Endothelial cell (in vitro differentiated cells): ENCODE measurements around the gene DNPH1. TPM values are rescaled to one million over a fixed set of nuclear protein-coding genes. Genes with fewer than 3 reads are reported as not detected.
A peak's percentile ranks its signal among the peaks of the same experiment; 100 is the strongest.

Experiments used
- DNase-seq: peaks from one replicate; pipeline ENCODE4 v3.0.0; 2021; ENCODE audit warnings: low spot score
- H3K27ac Mint-ChIP-seq: one replicate; pipeline ENCODE4 v1.8.0; 2021; ENCODE audit warnings: mixed read lengths, inconsistent platforms; ENCODE audit not compliant: unreplicated experiment
- H3K27me3 Mint-ChIP-seq: one replicate; pipeline ENCODE4 v1.8.0; 2021; ENCODE audit warnings: mild to moderate bottlenecking, moderate library complexity, mixed read lengths, inconsistent platforms; ENCODE audit not compliant: unreplicated experiment
- H3K36me3 Mint-ChIP-seq: one replicate; pipeline ENCODE4 v1.8.0; 2021; ENCODE audit warnings: mild to moderate bottlenecking, low read depth, mixed read lengths, inconsistent platforms; ENCODE audit not compliant: unreplicated experiment
- H3K4me1 Mint-ChIP-seq: one replicate; pipeline ENCODE4 v1.8.0; 2021; ENCODE audit warnings: mild to moderate bottlenecking, mixed read lengths, inconsistent platforms; ENCODE audit not compliant: unreplicated experiment
- H3K4me3 Mint-ChIP-seq: one replicate; pipeline ENCODE4 v1.8.0; 2021; ENCODE audit warnings: mild to moderate bottlenecking, mixed read lengths, inconsistent platforms; ENCODE audit not compliant: unreplicated experiment
- H3K9me3 Mint-ChIP-seq: one replicate; pipeline ENCODE4 v1.8.0; 2021; ENCODE audit warnings: mixed read lengths, inconsistent platforms; ENCODE audit not compliant: unreplicated experiment
- total RNA-seq: library from RNA; stranded (reverse); fragmentation: NEBNext Ultra II Directional; extraction: Animal tissue kit (Norgen Biotek cat#: 25700); gene quantifications from one replicate; pipeline ENCODE4 v1.2.1, GENCODE V29; 2021; ENCODE audit not compliant: unreplicated experiment
- TF ChIP-seq, protein P1 (sequence below): fragments of 200-600 bp; sonication (generic); IDR thresholded peaks from one replicate; pipeline ENCODE4 v1.5.0; 2021; ENCODE audit warnings: antibody characterized with exemption; ENCODE audit not compliant: unreplicated experiment

DNPH1 gene
- total RNA-seq, 1 donor from 2014 or later, result 4.5 TPM

DNA sequence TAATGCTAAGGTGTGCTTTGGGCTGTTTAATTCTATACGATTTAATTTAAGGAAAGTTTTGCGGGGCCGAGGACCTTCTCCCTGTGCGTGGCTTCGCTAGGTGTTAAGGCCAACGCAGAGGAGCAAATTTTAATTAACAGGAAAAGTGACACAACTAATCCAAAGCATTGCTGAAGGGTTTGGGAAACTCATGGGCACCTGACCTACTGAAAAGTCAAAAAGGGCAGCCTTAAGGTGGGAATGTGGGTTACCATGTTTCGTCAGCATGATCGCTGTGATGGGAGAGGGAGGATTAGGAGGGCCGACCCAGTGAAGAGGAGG is 47.7 kb downstream of the DNPH1 start:
- H3K4me3 Mint-ChIP-seq, result peak overlapping the region; percentile 93
- TF ChIP-seq, protein P1, sequence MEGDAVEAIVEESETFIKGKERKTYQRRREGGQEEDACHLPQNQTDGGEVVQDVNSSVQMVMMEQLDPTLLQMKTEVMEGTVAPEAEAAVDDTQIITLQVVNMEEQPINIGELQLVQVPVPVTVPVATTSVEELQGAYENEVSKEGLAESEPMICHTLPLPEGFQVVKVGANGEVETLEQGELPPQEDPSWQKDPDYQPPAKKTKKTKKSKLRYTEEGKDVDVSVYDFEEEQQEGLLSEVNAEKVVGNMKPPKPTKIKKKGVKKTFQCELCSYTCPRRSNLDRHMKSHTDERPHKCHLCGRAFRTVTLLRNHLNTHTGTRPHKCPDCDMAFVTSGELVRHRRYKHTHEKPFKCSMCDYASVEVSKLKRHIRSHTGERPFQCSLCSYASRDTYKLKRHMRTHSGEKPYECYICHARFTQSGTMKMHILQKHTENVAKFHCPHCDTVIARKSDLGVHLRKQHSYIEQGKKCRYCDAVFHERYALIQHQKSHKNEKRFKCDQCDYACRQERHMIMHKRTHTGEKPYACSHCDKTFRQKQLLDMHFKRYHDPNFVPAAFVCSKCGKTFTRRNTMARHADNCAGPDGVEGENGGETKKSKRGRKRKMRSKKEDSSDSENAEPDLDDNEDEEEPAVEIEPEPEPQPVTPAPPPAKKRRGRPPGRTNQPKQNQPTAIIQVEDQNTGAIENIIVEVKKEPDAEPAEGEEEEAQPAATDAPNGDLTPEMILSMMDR, result no peak
- H3K27me3 Mint-ChIP-seq, result peaks cover 9% of the 10 kb centered on the region
- no peaks in the 10 kb centered on the region for H3K9me3 Mint-ChIP-seq
- H3K36me3 Mint-ChIP-seq, result peaks cover 38% of the 10 kb centered on the region
- no peak for DNase-seq
- peak overlapping the region; percentile 85 for H3K27ac Mint-ChIP-seq
- peaks cover 29% of the 10 kb centered on the region for H3K4me1 Mint-ChIP-seq

DNA sequence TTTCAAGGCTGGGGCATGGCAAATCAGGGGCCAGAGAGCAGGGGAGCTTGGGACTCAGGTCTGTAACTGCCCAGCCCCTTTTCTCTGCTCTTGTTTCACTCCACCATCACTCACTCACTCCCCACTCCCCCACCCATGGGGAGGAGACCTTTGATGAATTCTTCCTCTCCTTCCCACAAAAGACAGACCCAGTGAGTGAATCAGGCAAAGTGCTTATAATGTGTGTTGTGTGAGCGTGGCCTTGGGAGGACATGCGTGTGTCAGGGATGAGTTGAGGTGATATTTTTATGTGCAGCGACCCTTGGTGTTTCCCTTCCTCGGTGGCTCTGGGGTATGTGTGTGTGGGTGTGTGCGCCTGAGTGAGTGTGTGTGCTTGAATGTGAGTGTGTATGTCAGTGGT is 48.3 kb downstream of the DNPH1 start:
- peak overlapping the region; percentile 93 for H3K4me3 Mint-ChIP-seq
- no peaks in the 10 kb centered on the region for H3K9me3 Mint-ChIP-seq
- peaks cover 35% of the 10 kb centered on the region for H3K36me3 Mint-ChIP-seq
- peak overlapping the region; percentile 85 for H3K27ac Mint-ChIP-seq
- TF ChIP-seq, protein P1, result no peak
- peaks cover 29% of the 10 kb centered on the region for H3K4me1 Mint-ChIP-seq
- DNase-seq, result no peak
- peaks cover 11% of the 10 kb centered on the region for H3K27me3 Mint-ChIP-seq

DNA sequence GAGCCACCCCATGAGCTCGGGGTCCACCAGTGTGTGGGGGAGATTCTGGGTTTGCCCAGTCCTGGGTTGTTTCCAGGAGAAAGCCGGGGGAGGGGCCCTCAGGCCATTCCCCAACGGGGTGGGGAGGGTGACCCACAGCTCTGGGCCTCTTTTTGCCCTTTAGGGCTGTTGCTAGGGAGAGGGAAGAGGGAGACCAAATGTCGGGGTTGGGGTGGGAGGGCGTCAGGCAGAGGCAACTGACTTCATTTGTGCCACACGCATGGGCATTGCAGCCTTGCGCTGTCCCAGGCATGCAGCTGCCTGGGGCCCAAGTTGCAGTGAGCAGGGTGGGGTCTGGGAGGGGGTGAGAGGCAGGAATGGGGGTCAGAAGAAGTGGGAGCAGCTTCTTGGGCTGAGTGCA is 49.2 kb downstream of the DNPH1 start:
- H3K4me3 Mint-ChIP-seq, result no peak overlapping the region
- peaks cover 35% of the 10 kb centered on the region for H3K36me3 Mint-ChIP-seq
- TF ChIP-seq, protein P1, result no peak
- no peak for DNase-seq
- H3K27ac Mint-ChIP-seq, result no peak overlapping the region
- H3K27me3 Mint-ChIP-seq, result peaks cover 11% of the 10 kb centered on the region
- H3K9me3 Mint-ChIP-seq, result no peaks in the 10 kb centered on the region
- H3K4me1 Mint-ChIP-seq, result peaks cover 29% of the 10 kb centered on the region

DNA sequence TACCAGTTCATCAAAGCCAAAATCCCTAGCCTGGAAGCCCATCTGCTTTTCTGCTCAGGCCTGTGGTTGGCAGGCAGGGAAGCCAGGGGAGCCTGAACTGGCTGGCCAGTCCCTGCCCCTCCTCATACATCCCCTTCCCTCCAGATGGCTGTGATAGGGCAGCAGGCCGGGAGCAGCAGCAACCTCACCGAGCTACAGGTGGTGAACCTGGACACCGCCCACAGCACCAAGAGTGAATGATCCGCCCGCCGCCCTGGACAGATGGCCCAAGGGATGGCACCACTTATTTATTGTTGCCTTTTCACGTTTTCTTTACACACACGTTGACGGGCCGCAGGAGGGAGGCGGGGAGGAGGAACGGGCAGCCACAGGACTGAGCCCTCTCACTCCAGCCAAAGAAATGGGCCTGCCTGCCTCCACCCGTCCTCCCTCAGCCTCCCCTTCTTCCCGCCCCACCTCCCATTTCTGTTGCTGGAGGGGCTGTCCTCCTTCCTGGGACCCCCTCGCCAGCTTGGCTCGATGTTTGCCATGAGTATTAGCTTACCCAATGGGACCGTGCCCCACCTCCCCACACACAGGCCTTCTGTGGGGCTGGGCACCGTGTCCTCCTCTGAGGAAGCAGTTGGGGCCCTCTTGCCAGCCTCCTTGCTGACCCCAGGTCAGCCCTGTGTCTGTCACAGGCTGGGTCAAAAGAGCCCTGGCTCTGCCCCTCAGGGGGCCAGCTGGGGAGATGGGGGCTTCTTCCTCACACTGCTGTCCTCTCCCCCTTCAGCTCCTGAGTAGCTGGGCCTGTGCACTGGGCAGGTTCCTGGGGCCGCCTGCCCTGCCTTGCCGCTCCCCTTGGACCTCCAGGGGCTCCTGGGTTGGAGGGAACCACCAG is 50.1 kb downstream of the DNPH1 start:
- H3K4me1 Mint-ChIP-seq, result peaks cover 31% of the 10 kb centered on the region
- no peak overlapping the region for H3K4me3 Mint-ChIP-seq
- H3K27ac Mint-ChIP-seq, result no peak overlapping the region
- TF ChIP-seq, protein P1, result no peak
- peaks cover 11% of the 10 kb centered on the region for H3K27me3 Mint-ChIP-seq
- DNase-seq, result no peak
- H3K36me3 Mint-ChIP-seq, result peaks cover 32% of the 10 kb centered on the region
- H3K9me3 Mint-ChIP-seq, result no peaks in the 10 kb centered on the region

DNA sequence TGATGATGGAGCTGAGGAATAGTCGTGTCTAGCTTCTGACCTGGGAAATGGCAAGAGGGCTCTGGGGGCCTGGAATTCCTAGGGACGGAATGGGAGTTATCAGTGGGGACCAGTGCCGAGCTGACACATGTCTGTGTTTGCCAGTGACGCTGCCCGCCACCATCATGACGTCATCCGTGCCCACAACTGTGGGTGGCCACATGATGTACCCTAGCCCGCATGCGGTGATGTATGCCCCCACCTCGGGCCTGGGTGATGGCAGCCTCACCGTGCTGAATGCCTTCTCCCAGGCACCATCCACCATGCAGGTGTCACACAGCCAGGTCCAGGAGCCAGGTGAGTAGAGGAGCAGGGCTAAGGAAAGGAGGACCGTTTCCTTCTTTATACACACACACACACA is 51.1 kb downstream of the DNPH1 start:
- Mint-ChIP-seq H3K4me3 (peak overlapping the region; percentile 51), H3K36me3 (peaks cover 29% of the 10 kb centered on the region), H3K27ac (no peak overlapping the region)

More for the DNA sequence above, 51.1 kb downstream of the DNPH1 start:
- H3K9me3 Mint-ChIP-seq, result no peaks in the 10 kb centered on the region
- H3K4me1 Mint-ChIP-seq, result peaks cover 31% of the 10 kb centered on the region
- no peak for DNase-seq
- peaks cover 11% of the 10 kb centered on the region for H3K27me3 Mint-ChIP-seq
- TF ChIP-seq, protein P1, result no peak
